DOHH2 (cell line): ENCODE results near the gene MRPL40.

ENCODE experiments used
- H3F3A ChIP-seq: fragments of 200-600 bp; sonication (generic), shearing (Covaris generic); 2 replicates; pipeline ENCODE4 v1.6.0; 2016; ENCODE audit warnings: antibody characterized with exemption, mild to moderate bottlenecking; ENCODE audit not compliant: control insufficient read depth, insufficient read depth
- H3K27ac ChIP-seq: fragments of 200-600 bp; sonication (generic); 2 replicates; pipeline ENCODE4 v1.5.1; 2014; ENCODE audit warnings: low read depth, mild to moderate bottlenecking, low read length, moderate library complexity
- H3K27me3 ChIP-seq: fragments of 200-600 bp; sonication (generic); 2 replicates; pipeline ENCODE4 v1.6.1; 2014; ENCODE audit warnings: mild to moderate bottlenecking, low read length, mixed read lengths; ENCODE audit not compliant: control insufficient read depth
- H3K36me3 ChIP-seq: fragments of 200-600 bp; sonication (generic); 2 replicates; pipeline ENCODE4 v1.6.1; 2014; ENCODE audit warnings: mild to moderate bottlenecking, low read length, moderate library complexity, mixed read lengths; ENCODE audit not compliant: control insufficient read depth
- H3K4me1 ChIP-seq: fragments of 200-600 bp; sonication (generic); 2 replicates; pipeline ENCODE4 v1.6.1; 2014; ENCODE audit warnings: mild to moderate bottlenecking, low read length, mixed read lengths; ENCODE audit not compliant: control insufficient read depth
- H3K4me2 ChIP-seq: fragments of 200-600 bp; sonication (generic); 2 replicates; pipeline ENCODE4 v1.6.0; 2014; ENCODE audit warnings: mild to moderate bottlenecking, low read length, moderate library complexity
- H3K4me3 ChIP-seq: fragments of 200-600 bp; sonication (generic); 2 replicates; pipeline ENCODE4 v1.5.1; 2014; ENCODE audit warnings: mild to moderate bottlenecking, low read length, mixed read lengths
- H3K79me2 ChIP-seq: fragments of 200-600 bp; sonication (generic); 2 replicates; pipeline ENCODE4 v1.6.1; 2014; ENCODE audit warnings: mild to moderate bottlenecking, low read length, mixed read lengths; ENCODE audit not compliant: control insufficient read depth
- H3K9me2 ChIP-seq: fragments of 200-600 bp; sonication (generic); replicated peaks from 2 replicates; pipeline ENCODE4 v1.6.1; 2014; ENCODE audit warnings: mild to moderate bottlenecking, low read length, mixed read lengths; ENCODE audit not compliant: control insufficient read depth
- H3K9me3 ChIP-seq: fragments of 200-600 bp; sonication (generic); 2 replicates; pipeline ENCODE4 v1.6.1; 2014; ENCODE audit warnings: antibody characterized with exemption, low read length, mixed read lengths; ENCODE audit not compliant: control insufficient read depth, insufficient read depth
- H4K20me1 ChIP-seq: fragments of 200-600 bp; sonication (generic); 2 replicates; pipeline ENCODE4 v1.6.0; 2014; ENCODE audit warnings: low read depth, mild to moderate bottlenecking, antibody characterized with exemption, low read length, moderate library complexity; ENCODE audit not compliant: control insufficient read depth, insufficient read depth
- CTCF ChIP-seq: fragments of 200-600 bp; sonication (generic); IDR thresholded peaks from one replicate; pipeline ENCODE4 v1.5.1; 2014; ENCODE audit warnings: antibody characterized with exemption, mild to moderate bottlenecking, low read depth, low read length; ENCODE audit not compliant: poor library complexity, severe bottlenecking
- EZH2phosphoT487 ChIP-seq: fragments of 200-600 bp; sonication (generic); IDR thresholded peaks from 2 replicates; pipeline ENCODE4 v1.6.1; 2017; ENCODE audit warnings: borderline replicate concordance, mild to moderate bottlenecking, antibody characterized with exemption, low read length, moderate library complexity, mixed read lengths

The MRPL40 gene

DNA sequence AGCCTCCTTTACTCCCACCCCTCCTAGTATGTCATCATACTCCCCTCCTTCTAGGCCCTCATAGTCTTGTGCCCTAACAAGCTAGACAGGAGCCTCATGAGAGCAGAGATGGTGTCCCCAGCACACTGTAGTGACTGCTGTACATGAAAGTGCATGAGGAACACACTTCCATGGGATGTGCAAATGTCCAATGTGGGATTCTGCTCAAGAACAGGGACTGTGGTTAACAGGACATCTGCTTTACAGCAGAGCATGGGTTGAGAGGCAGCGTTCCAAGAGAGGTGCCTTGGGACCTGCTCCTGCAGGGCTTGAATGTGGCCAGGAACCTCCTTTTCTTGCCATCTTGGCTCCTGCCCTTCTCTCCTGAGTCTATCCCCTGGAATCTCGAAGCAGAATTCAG lies 46.1 kb upstream of the MRPL40 start:
- H3K36me3 ChIP-seq = peaks cover 93% of the 10 kb centered on the region
- no peaks in the 10 kb centered on the region for H3F3A ChIP-seq
- H4K20me1 ChIP-seq = no peaks in the 10 kb centered on the region
- no peaks in the 10 kb centered on the region for H3K79me2 ChIP-seq
- H3K27me3 ChIP-seq = no peaks in the 10 kb centered on the region
- no peak for TF ChIP-seq EZH2phosphoT487
- TF ChIP-seq CTCF = no peak
- no peaks in the 10 kb centered on the region for H3K9me3 ChIP-seq
- H3K9me2 ChIP-seq = no peaks in the 10 kb centered on the region
- no peaks in the 10 kb centered on the region for H3K4me1 ChIP-seq
- H3K27ac ChIP-seq = no peak overlapping the region
- no peak overlapping the region for H3K4me2 ChIP-seq
- no peak overlapping the region for H3K4me3 ChIP-seq

DNA sequence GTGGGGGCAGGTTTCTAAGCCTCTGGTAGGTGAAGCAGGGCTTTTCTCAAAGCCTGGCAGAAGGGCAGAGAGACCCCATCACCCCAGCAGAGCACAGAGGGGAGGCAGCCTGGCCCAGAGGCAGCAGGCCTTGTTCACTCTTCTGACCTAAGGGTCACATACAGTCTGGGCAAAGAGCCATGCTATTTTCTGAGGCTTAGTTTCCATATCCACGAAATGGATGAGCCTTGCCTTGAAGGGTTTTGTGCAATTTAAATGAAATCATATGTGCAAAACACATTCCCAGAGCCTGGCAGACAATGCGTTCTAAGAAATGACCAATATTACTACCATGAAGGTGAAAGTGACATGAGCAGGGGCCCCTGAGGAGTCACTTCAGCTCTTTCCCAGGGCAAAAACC lies 45.3 kb upstream of the MRPL40 start:
- Histone ChIP-seq H3F3A (no peaks in the 10 kb centered on the region), H3K4me2 (no peak overlapping the region), H3K79me2 (no peaks in the 10 kb centered on the region), H3K27ac (no peak overlapping the region), H4K20me1 (no peaks in the 10 kb centered on the region), H3K4me3 (no peak overlapping the region), H3K4me1 (no peaks in the 10 kb centered on the region), H3K27me3 (no peaks in the 10 kb centered on the region), H3K36me3 (peaks cover 90% of the 10 kb centered on the region), H3K9me3 (no peaks in the 10 kb centered on the region), H3K9me2 (no peaks in the 10 kb centered on the region)
- no peak for TF ChIP-seq EZH2phosphoT487
- no peak for TF ChIP-seq CTCF

- H3K27me3 ChIP-seq = no peaks in the 10 kb centered on the region
- no peak overlapping the region for H3K4me2 ChIP-seq
- H4K20me1 ChIP-seq = no peaks in the 10 kb centered on the region
- H3K9me2 ChIP-seq = no peaks in the 10 kb centered on the region
- TF ChIP-seq CTCF (no peak), EZH2phosphoT487 (no peak)
- no peaks in the 10 kb centered on the region for H3K9me3 ChIP-seq
- H3K79me2 ChIP-seq = no peaks in the 10 kb centered on the region
- H3K27ac ChIP-seq = no peak overlapping the region
- peaks cover 90% of the 10 kb centered on the region for H3K36me3 ChIP-seq
- H3K4me1 ChIP-seq = no peaks in the 10 kb centered on the region
- no peaks in the 10 kb centered on the region for H3F3A ChIP-seq
- no peak overlapping the region for H3K4me3 ChIP-seq
Observed at GRCh38 chr22:19387575-19387974, 44.8 kb upstream of the MRPL40 start.

DNA sequence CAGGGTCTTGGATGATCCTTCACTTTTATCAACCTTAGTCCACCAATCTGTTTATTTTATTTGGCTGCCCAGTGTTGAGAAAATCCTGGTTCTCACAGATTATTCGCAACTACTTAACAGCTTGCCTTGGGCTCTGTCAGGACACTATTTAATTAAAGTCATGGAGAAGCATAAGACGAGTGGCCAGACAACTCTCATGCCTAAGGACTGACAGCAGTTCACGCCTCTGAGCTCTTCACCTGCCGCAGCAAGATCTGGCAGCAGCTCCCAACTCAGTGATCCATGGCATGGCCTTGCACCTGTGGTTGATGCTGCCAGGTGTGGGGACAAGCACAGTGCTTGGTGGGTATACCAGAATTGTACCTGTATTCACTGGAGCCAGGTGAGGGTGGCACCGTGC lies 38.6 kb upstream of the MRPL40 start:
- no peaks in the 10 kb centered on the region for H3K79me2 ChIP-seq
- no peaks in the 10 kb centered on the region for H4K20me1 ChIP-seq
- H3K36me3 ChIP-seq = peaks cover 87% of the 10 kb centered on the region
- H3K4me3 ChIP-seq = no peak overlapping the region
- no peaks in the 10 kb centered on the region for H3K4me1 ChIP-seq
- no peak overlapping the region for H3K27ac ChIP-seq
- H3K4me2 ChIP-seq = no peak overlapping the region
- no peaks in the 10 kb centered on the region for H3K27me3 ChIP-seq
- no peak for TF ChIP-seq EZH2phosphoT487
- TF ChIP-seq CTCF = no peak
- no peaks in the 10 kb centered on the region for H3K9me3 ChIP-seq
- H3F3A ChIP-seq = no peaks in the 10 kb centered on the region
- no peaks in the 10 kb centered on the region for H3K9me2 ChIP-seq
